Motor neuron (in vitro differentiated cells): Measurements from ENCODE around the gene PNMA8B. TPM values are rescaled to one million over a fixed set of nuclear protein-coding genes. Genes with fewer than 3 reads are reported as not detected.

ENCODE experiments used
- ATAC-seq, 8 experiments: fragments of 200-7000 bp; cut with Tn5 transposase; replicated peaks in 6 of 8; 2 replicates each; pipeline ENCODE4 v1.8.0; 2021; ENCODE audit warnings: mild to moderate bottlenecking in 8 of 8, moderate library complexity in 8 of 8
- H3K27ac ChIP-seq, 2 donors: fragments of 250-450 bp; sonication (Bioruptor Pico); 2 replicates each; pipeline ENCODE4 v1.9.0; 2021; ENCODE audit warnings: antibody characterized with exemption in 2 of 2, mild to moderate bottlenecking in 2 of 2, moderate library complexity in 1 of 2
- H3K4me1 ChIP-seq, 2 donors: fragments of 250-450 bp; sonication (Bioruptor Pico); replicated peaks in 1 of 2; 2 replicates each; pipeline ENCODE4 v1.6.1; 2021; ENCODE audit warnings: antibody characterized with exemption in 2 of 2, mild to moderate bottlenecking in 2 of 2, moderate library complexity in 1 of 2
- H3K4me3 ChIP-seq, 5 donors: fragments of 250-450 bp; sonication (Bioruptor Pico); 2 replicates each; pipeline ENCODE4 v1.9.0; 2021; ENCODE audit warnings: antibody characterized with exemption in 5 of 5, mild to moderate bottlenecking in 5 of 5, moderate library complexity in 4 of 5
- WGBS, 10 experiments: fragments of 450-650 bp; shearing (Covaris generic); methylation state at CpG; one replicate each; pipeline ENCODE4 v1.0.0; 2022; 5-methylcytosine and 5-hydroxymethylcytosine counted together
- in situ Hi-C, 9 experiments: fragments of 400-800 bp; cut with MboI; loops; one replicate each; pipeline ENCODE4 v1.15.0; 2021; ENCODE audit warnings: low sequenced_read_pairs in 9 of 9, low pct_unique_long_range_greater_than_20kb in 2 of 9; ENCODE audit not compliant: unreplicated experiment in 9 of 9
- total RNA-seq, 8 experiments: library from RNA; unstranded; fragments of 300-600 nt; gene quantifications; 2 replicates each; pipeline versions ENCODE4 v1.2.3 to v1.2.4, GENCODE V29; 2022

Gene PNMA8B
- total RNA-seq, 8 experiments from 2014 or later: 0.09 to 7.7 (median 4.4) TPM

DNA sequence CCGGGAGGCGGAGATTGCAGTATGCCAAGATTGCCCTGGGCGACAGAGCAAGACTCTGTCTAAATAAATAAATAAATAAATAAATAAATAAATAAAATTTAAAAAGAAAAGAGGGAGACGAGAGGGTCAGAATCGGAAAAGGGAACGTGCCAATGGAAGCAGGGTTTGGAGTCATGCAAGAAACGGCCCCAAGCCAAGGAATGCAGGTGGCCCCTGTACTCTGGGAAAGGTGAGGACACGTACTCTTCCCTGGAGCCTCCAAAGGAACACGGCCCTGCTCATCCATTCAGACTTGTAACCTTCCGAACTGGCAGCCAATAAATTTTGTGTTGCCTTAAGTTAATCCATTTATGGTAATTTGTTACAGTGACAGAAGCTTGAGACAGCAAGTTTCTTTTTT lies 47.1 kb downstream of the PNMA8B start:
- ATAC-seq: no peak
- in situ Hi-C loops: no loop called here
- Histone ChIP-seq H3K4me1 (peaks cover 0 to 4% of the 10 kb centered on the region in 2 donors), H3K4me3 (no peak overlapping the region), H3K27ac (no peak overlapping the region)
- 62 to 100% (median 89%) methylated on average over 1 to 10 of the region's 10 CpGs; no CpG with 5 or more reads in 1 of the 10 experiments for WGBS, 10 experiments

DNA sequence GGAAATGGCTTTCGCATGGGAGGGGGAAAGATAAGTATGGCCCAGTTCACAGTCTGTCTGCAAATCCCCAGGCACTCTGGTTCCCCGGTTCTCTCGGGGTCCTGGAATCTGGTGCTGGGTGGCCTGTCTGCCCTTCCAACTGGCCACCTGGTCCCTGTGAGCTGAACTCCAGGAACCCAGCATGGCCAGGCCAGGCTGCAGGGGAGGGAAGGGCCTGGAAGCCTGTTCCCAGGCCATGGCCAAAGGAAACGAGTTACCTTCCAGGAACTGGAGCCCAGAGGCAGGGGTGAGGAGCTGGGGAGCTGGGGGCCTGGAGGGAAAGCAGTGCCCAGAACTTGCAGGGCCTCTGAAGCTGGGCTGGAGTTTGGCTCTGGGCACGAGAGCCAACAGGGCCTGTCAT lies 47.8 kb downstream of the PNMA8B start:
- Histone ChIP-seq H3K4me1 (peaks cover 0 to 4% of the 10 kb centered on the region in 2 donors), H3K4me3 (no peak overlapping the region), H3K27ac (no peak overlapping the region)
- ATAC-seq: no peak
- 31 to 100% (median 77%) methylated on average over 1 to 3 of the region's 5 CpGs; no CpG with 5 or more reads in 2 of the 10 experiments for WGBS, 10 experiments
- in situ Hi-C loops: no loop called here

DNA sequence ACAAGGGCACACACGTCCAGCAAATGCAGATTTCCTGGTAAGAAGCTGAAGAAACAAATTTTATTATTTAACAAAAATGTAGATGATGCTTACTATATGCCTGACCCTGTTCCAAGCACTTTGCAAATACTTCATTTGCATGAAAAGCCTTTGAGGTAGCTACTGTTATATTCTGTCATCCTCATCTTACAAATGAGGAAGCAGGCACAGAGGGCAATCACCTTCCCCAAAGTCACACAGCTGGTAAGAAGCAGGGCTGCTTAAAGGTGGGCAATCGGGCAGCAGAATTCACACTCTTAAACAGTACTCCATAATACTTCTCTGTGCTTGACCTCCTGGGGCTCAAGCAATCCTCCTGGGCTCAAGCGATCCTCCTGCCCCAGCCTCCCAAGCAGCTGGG lies 48.7 kb downstream of the PNMA8B start:
- ATAC-seq: no peak
- Histone ChIP-seq H3K4me1 (peaks cover 0 to 4% of the 10 kb centered on the region in 2 donors), H3K4me3 (no peak overlapping the region), H3K27ac (no peak overlapping the region)
- WGBS, 10 experiments: 0 to 100% (median 40%) methylated on average over 1 to 2 of the region's 3 CpGs; no CpG with 5 or more reads in 5 of the 10 experiments
- in situ Hi-C loops: no loop called here

DNA sequence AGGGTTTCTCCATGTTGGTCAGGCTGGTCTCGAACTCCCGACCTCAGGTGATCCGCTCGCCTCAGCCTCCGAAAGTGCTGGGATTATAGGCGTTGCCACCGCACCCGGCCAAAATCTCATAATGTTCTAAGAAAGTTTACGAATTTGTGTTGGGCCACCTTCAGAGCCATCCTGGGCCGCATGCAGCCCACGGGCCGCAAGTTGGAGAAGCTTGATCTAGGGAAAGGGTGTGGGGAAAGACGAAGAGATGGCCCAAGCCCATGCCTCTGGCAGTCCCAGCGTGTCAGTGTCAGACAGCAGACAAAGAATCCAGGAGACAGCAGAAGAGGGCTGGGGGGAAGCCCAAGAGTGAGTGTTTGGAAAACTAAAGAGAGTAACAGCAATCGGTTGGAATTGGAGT lies 49.6 kb downstream of the PNMA8B start:
- no peaks in the 10 kb centered on the region for H3K4me1 ChIP-seq
- no peak overlapping the region for H3K27ac ChIP-seq
- 0 to 100% (median 76%) methylated on average over 1 to 9 of the region's 15 CpGs; no CpG with 5 or more reads in 1 of the 10 experiments for WGBS, 10 experiments
- ATAC-seq: no peak
- in situ Hi-C loops: no loop called here
- no peak overlapping the region for H3K4me3 ChIP-seq

DNA sequence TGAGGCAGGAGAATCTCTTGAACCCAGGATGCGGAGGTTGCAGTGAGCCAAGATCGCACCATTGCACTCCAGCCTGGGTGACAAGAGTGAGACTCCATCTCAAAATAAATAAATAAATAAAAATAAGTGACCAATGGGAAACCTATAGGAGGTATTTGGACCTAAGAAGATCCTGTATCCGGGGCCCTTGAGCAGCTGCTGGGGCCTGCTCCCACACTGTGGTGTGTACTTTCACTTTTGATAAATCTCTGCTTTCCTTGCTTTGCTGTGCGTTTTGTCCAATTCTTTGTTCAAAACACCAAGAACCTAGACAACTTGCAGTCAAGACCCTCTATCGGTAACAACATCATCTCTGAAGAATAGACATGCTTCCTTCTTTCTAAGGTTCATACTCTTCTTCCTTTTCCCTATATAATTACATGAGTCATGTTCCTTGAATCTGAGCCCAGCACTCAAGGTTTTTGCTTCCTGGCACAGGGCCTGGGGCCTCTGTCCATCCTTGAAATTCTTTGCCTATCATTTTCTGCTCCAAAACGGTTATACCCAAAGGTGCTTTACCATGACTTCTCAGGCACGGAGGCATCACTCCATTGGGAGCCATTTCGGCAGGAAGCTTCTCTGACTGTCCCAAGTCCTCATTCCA lies 52.7 kb downstream of the PNMA8B start:
- WGBS, 10 experiments: 0 to 96% (median 76%) methylated on average over 1 to 8 of the region's 8 CpGs; no CpG with 5 or more reads in 1 of the 10 experiments
- in situ Hi-C loops: no loop called here
- peak in 2 of 8 experiments; percentile 37 to 45 for ATAC-seq
- Histone ChIP-seq H3K4me3 (no peak overlapping the region), H3K4me1 (no peaks in the 10 kb centered on the region), H3K27ac (no peak overlapping the region)

DNA sequence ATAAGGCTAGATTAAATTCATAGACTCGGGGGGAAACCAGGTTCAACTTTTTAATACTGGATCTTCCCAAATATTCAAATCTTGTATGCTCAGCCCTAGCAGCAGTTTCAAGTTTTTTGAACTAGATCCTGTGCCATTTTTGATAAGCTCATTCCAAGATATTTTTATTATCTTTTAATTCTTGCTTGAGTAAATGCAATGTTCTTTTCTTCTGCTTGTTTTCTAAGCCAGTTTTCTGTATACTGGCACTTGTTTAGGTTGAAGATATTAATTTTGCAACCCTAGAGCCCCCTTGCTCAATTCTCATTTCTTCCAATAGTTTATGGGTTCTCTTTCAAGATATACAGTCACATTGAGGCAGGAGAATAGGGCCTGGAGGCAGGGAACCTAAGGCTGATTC lies 53.8 kb downstream of the PNMA8B start:
- no peak for ATAC-seq

More for the DNA sequence above, 53.8 kb downstream of the PNMA8B start:
- WGBS, 10 experiments: 14 to 89% (median 60%) methylated on average over 1 of the region's 1 CpG; no CpG with 5 or more reads in 1 of the 10 experiments
- in situ Hi-C loops: no loop called here
- H3K4me3 ChIP-seq: no peak overlapping the region
- H3K4me1 ChIP-seq: no peaks in the 10 kb centered on the region
- H3K27ac ChIP-seq: no peak overlapping the region

Other genes starting within 250 kb of the PNMA8B start
- 1 to 10 TPM in 6 of 8 experiments, under 1 TPM in 2; 0.36 to 7.9 (median 2.8) TPM for gene HIF3A, start 198.8 kb downstream of the PNMA8B start, total RNA-seq
- 10 to 100 TPM; 43.1 to 96.8 (median 69.2) TPM for gene PPP5C, start 148.8 kb downstream of the PNMA8B start, total RNA-seq
- 10 to 100 TPM in 6 of 8 experiments, 1 to 10 TPM in 1, under 1 TPM in 1; 0.92 to 30.9 (median 11.8) TPM for gene CCDC8, start 82.3 kb downstream of the PNMA8B start, total RNA-seq
- 10 to 100 TPM in 5 of 8 experiments, under 1 TPM in 2, not detected in 1; 0.31 to 38.1 (median 22.2) TPM for gene PNMA8C, start 66.9 kb downstream of the PNMA8B start, total RNA-seq
- gene PNMA8A, start 24.3 kb downstream of the PNMA8B start, total RNA-seq: 10 to 100 TPM in 7 of 8 experiments, 1 to 10 TPM in 1; 1.3 to 75.6 (median 46.4) TPM
- 100 to 1,000 TPM; 107 to 350 (median 224) TPM for gene CALM3, start 105.5 kb upstream of the PNMA8B start, total RNA-seq
- gene PTGIR, start 129.2 kb upstream of the PNMA8B start, total RNA-seq: 1 to 10 TPM in 1 of 8 experiments, under 1 TPM in 6, not detected in 1; 0.27 to 1.7 (median 0.51) TPM
- gene GNG8, start 140.3 kb upstream of the PNMA8B start, total RNA-seq: not detected
- 10 to 100 TPM in 4 of 8 experiments, 1 to 10 TPM in 4; 1.9 to 16.3 (median 10.4) TPM for gene DACT3, start 165.3 kb upstream of the PNMA8B start, total RNA-seq
- 10 to 100 TPM in 6 of 8 experiments, 1 to 10 TPM in 2; 6.5 to 33.2 (median 12.7) TPM for gene PRKD2, start 221.2 kb upstream of the PNMA8B start, total RNA-seq